Lung (tissue), 12 donors: ENCODE data around the gene FHAD1. TPM values are rescaled to one million over a fixed set of nuclear protein-coding genes. Genes with fewer than 3 reads are reported as not detected.
A peak's percentile ranks its signal among the peaks of the same experiment; 100 is the strongest.

Source experiments
- ATAC-seq: fragments of 200-7000 bp; cut with Tn5 transposase; one replicate; pipeline ENCODE4 v1.9.1; 2020; ENCODE audit warnings: moderate number of reproducible peaks; ENCODE audit not compliant: insufficient read depth, low FRiP score
- DNase-seq, 3 donors: peaks; one replicate each; pipeline ENCODE4 v3.0.0-alpha.2; 2013 to 2017
- H3K27ac ChIP-seq, 2 donors: one replicate each; pipeline ENCODE4 v1.5.1; 2013; ENCODE audit warnings: mild to moderate bottlenecking in 2 of 2, moderate library complexity in 2 of 2, control low read depth in 1 of 2, inconsistent platforms in 1 of 2, low read depth in 1 of 2, low read length in 1 of 2
- H3K27me3 ChIP-seq, 3 donors: one replicate each; pipeline ENCODE4 v1.5.1; 2013; ENCODE audit warnings: low read length in 2 of 3; ENCODE audit not compliant: control insufficient read depth in 3 of 3, insufficient read depth in 3 of 3
- H3K36me3 ChIP-seq, 4 donors: one replicate each; pipeline ENCODE4 v1.5.1; 2013; ENCODE audit warnings: low read length in 4 of 4, mild to moderate bottlenecking in 1 of 4, moderate library complexity in 1 of 4; ENCODE audit not compliant: control insufficient read depth in 4 of 4, insufficient read depth in 4 of 4
- H3K4me1 ChIP-seq, 5 donors: one replicate each; pipeline ENCODE4 v1.5.1; 2013; ENCODE audit warnings: low read length in 5 of 5, mild to moderate bottlenecking in 2 of 5, moderate library complexity in 1 of 5; ENCODE audit not compliant: control insufficient read depth in 5 of 5, insufficient read depth in 5 of 5
- H3K4me3 ChIP-seq: one replicate; pipeline ENCODE4 v1.5.1; 2013; ENCODE audit warnings: mild to moderate bottlenecking, control low read depth, moderate library complexity
- H3K9ac ChIP-seq, 2 donors: one replicate each; pipeline ENCODE4 v1.5.1; 2013; ENCODE audit warnings: low read length in 2 of 2, control low read depth in 1 of 2; ENCODE audit not compliant: insufficient read depth in 1 of 2
- H3K9me3 ChIP-seq, 4 donors: one replicate each; pipeline ENCODE4 v1.5.1; 2013; ENCODE audit warnings: low read length in 3 of 4, mild to moderate bottlenecking in 1 of 4, moderate library complexity in 1 of 4; ENCODE audit not compliant: control insufficient read depth in 4 of 4, insufficient read depth in 3 of 4
- WGBS, 2 donors: extraction: QIAGEN DNeasy Blood & Tissue Kit; methylation state at CpG; one replicate each; pipeline ENCODE4 v1.1.7; 2013; 5-methylcytosine and 5-hydroxymethylcytosine counted together
- polyA plus RNA-seq, 2 donors: library from polyadenylated mRNA; stranded (reverse); fragments of 200-250 nt; gene quantifications; one replicate each; pipeline ENCODE4 v1.2.1, GENCODE V29; 2013
- total RNA-seq, 2 donors: library from RNA; depleted of rRNA in 1 of 2; stranded (reverse); fragments of >200 nt in 1 of 2; gene quantifications; one replicate each; pipeline ENCODE4 v1.2.1, GENCODE V29; 2014 to 2021
- TF ChIP-seq, protein P1 (sequence below): IDR thresholded peaks from 2 replicates; pipeline ENCODE4 v1.5.1; 2012; ENCODE audit warnings: mild to moderate bottlenecking; ENCODE audit errors: control extremely low read depth, extremely low read depth
- donor health status: control.
- donor health status: control.
- donor health status: Bipolar disorder and iron deficiency.
- donor health status: healthy.
- donor health status: DM: yes; HTN: yes; CAD: no.

Gene FHAD1
- total and polyA plus RNA-seq, 4 donors, result 4.4 to 25.9 (median 9.2) TPM

DNA sequence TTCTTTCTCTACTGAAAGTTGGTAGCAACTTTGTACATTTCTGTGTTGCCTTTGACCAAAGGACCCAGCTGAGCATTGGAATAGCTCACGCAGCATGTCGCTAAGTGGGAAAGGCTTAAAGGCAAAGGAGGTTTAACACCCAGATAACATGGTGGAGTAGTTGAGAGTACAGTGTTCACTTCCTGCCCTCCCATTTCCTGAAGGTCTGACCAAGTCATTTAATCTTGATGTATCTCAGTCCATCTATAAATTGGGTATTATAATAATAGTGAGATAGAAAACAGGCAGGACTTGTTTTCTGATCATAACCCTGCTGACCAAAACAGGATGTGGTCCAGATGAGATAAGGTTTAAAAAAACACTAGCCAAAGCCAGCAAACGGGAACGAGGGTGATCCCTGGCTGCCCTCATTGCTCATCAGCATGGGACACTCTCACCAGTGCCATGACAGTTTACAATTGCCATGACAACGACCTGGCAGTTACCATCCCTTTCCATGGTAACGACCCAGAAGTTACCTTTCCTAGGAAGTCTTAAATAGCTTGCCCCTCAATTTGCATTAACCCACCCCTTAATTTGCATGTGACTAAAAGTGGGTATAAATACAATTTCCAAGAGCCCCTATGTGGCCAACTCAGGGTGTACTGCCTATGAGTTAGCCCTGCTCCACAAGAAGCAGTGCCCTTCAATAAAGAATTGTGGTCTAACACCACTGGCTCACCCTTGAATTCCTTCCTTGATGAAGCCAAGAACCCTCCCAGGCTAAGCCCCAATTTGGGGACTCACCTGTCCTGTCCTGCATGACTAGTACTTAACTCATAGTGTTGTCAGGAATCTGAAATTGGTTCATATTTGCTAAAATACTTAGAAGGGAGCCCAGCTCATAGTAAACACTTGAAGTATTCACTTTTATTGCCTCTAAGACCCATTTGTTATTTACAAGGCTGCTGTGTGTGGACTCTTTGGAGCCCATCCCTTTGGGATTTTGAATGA is 28.4 kb upstream of the FHAD1 start:
- ATAC-seq, result no peak
- 56 to 63% methylated on average over 6 of the region's 6 CpGs for WGBS, 2 donors
- Histone ChIP-seq H3K9ac (no peak overlapping the region), H3K4me3 (no peak overlapping the region), H3K9me3 (no peaks in the 10 kb centered on the region), H3K27ac (peak overlapping the region in 1 of 2 donors; percentile 10), H3K36me3 (peaks cover 0 to 6% (median 2%) of the 10 kb centered on the region in 4 donors), H3K27me3 (no peaks in the 10 kb centered on the region), H3K4me1 (peaks cover 0 to 17% (median 8%) of the 10 kb centered on the region in 5 donors)
- TF ChIP-seq, protein P1, sequence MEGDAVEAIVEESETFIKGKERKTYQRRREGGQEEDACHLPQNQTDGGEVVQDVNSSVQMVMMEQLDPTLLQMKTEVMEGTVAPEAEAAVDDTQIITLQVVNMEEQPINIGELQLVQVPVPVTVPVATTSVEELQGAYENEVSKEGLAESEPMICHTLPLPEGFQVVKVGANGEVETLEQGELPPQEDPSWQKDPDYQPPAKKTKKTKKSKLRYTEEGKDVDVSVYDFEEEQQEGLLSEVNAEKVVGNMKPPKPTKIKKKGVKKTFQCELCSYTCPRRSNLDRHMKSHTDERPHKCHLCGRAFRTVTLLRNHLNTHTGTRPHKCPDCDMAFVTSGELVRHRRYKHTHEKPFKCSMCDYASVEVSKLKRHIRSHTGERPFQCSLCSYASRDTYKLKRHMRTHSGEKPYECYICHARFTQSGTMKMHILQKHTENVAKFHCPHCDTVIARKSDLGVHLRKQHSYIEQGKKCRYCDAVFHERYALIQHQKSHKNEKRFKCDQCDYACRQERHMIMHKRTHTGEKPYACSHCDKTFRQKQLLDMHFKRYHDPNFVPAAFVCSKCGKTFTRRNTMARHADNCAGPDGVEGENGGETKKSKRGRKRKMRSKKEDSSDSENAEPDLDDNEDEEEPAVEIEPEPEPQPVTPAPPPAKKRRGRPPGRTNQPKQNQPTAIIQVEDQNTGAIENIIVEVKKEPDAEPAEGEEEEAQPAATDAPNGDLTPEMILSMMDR, result no peak
- peak in 1 of 3 donors; percentile 33 for DNase-seq

DNA sequence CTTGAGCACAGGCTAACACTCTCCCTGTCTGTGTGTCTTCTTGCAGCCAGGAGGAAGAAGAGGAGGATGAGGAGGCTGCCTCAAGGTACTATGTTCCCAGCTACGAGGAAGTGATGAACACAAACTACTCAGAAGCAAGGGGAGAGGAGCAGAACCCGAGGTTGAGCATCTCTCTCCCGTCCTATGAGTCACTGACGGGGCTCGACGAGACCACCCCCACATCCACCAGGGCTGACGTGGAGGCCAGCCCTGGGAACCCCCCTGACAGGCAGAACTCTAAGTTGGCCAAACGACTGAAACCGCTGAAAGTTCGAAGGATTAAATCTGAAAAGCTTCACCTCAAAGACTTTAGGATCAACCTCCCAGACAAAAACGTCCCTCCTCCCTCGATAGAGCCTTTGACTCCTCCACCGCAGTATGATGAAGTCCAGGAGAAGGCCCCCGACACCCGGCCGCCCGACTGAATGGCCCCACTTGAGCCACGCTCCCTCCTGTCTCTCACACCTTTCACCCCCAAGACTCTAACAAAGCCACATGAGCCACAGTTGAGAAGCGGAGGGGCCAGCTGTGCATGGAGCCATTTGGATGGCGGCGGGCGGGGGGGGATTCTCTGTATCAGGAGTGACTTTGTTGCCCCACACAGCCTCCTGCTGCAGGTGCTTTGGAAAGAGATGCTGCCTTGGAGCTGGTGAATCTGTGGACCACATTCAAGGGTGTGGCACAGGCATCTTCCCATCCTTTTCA is 27.6 kb upstream of the FHAD1 start:
- Histone ChIP-seq H3K36me3 (peaks cover 0 to 6% (median 2%) of the 10 kb centered on the region in 4 donors), H3K27ac (peak overlapping the region in 1 of 2 donors; percentile 6), H3K4me1 (peaks cover 0 to 9% (median 2%) of the 10 kb centered on the region in 5 donors), H3K9me3 (no peaks in the 10 kb centered on the region), H3K9ac (no peak overlapping the region), H3K27me3 (no peaks in the 10 kb centered on the region), H3K4me3 (no peak overlapping the region)
- 96% methylated on average over 22 of the region's 22 CpGs for whole genome bisulfite sequencing, 2 donors
- ATAC-seq (no peak), DNase-seq (no peak)
- TF ChIP-seq, protein P1, result no peak

DNA sequence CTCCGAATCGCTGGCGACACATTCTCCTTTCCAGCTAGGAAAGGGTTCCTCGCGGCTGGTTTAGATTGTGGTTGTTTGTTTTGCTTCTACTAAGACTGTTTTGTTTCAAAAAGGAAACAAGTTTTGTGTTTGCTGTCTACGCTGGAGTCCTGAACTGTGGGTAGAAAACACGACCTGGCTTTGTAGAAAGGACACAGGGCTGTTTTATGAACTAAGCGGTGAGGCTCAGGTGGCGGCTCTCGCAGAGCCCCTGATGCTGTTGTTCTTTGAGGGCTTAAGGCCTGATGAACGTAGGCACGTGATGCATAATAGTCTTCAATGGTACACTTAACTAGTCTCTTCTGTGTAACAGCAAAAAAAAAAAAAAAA is 27.0 kb upstream of the FHAD1 start:
- Histone ChIP-seq H3K4me3 (no peak overlapping the region), H3K27me3 (no peaks in the 10 kb centered on the region), H3K36me3 (peaks cover 0 to 6% (median 2%) of the 10 kb centered on the region in 4 donors), H3K4me1 (peaks cover 0 to 4% (median under 1%) of the 10 kb centered on the region in 5 donors), H3K27ac (no peak overlapping the region), H3K9me3 (no peaks in the 10 kb centered on the region), H3K9ac (no peak overlapping the region)
- ATAC-seq (no peak), DNase-seq (no peak)
- TF ChIP-seq, protein P1, result no peak
- whole genome bisulfite sequencing, 2 donors, result 82 to 83% methylated on average over 12 of the region's 12 CpGs
